ENCODE data around the gene C1GALT1.

The C1GALT1 gene

GRCh38 chr7:7292085-7292484 is 109.7 kb downstream of the C1GALT1 start:
- no peak for DNase-seq

GRCh38 chr7:7292608-7293007 is 110.3 kb downstream of the C1GALT1 start:
- no peak for DNase-seq

GRCh38 chr7:7293092-7293491 is 110.7 kb downstream of the C1GALT1 start:
- no peak for DNase-seq

GRCh38 chr7:7294911-7295310 is 112.6 kb downstream of the C1GALT1 start:
- no peak for DNase-seq

Measured in cortex of kidney (tissue), 1 donor.